ENCODE data around the gene LRCH1.

GRCh38 chr13:46666727-46667456 is 113.9 kb downstream of the LRCH1 start:
- TF ChIP-seq POLR2A (IDR thresholded peaks at IDR 0.05) (no peak), CTCF (IDR thresholded peaks at IDR 0.05) (no peak)
